OCI-LY7 (cell line): ENCODE data around the gene HCFC1R1.

ENCODE experiments used
- EZH2phosphoT487 ChIP-seq: fragments of 200-600 bp; sonication (generic); IDR thresholded peaks from 2 replicates; pipeline ENCODE4 v1.6.1; 2018; ENCODE audit warnings: low read depth, borderline replicate concordance, mild to moderate bottlenecking, mixed run types, antibody characterized with exemption, low read length, moderate library complexity, mixed read lengths
- TF ChIP-seq, protein P1 (sequence below): fragments of 200-600 bp; sonication (generic); conservative IDR thresholded peaks from 2 replicates; pipeline ENCODE4 v1.5.1; 2014; ENCODE audit warnings: mild to moderate bottlenecking, antibody characterized with exemption, low read length, moderate library complexity, mixed read lengths

DNA sequence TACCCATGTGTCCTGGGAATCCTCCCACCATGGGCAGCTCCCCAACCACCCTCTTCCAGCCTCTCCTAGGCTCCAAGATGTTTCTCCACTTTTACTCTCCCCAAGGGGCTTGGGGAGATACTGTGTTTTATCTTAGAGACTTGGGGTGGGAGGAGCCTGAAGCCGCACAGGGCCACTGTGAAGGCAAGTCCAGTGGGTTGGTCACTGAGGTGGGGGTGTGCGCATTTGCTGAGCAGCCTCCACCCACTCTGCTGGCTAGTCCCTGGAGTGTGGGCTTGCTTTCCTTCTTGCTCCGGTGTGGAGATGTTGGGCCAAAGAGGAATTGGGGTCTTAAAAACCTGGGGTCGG, 15.1 kb downstream of the HCFC1R1 start:
- no peak for TF ChIP-seq EZH2phosphoT487
- TF ChIP-seq, protein P1, sequence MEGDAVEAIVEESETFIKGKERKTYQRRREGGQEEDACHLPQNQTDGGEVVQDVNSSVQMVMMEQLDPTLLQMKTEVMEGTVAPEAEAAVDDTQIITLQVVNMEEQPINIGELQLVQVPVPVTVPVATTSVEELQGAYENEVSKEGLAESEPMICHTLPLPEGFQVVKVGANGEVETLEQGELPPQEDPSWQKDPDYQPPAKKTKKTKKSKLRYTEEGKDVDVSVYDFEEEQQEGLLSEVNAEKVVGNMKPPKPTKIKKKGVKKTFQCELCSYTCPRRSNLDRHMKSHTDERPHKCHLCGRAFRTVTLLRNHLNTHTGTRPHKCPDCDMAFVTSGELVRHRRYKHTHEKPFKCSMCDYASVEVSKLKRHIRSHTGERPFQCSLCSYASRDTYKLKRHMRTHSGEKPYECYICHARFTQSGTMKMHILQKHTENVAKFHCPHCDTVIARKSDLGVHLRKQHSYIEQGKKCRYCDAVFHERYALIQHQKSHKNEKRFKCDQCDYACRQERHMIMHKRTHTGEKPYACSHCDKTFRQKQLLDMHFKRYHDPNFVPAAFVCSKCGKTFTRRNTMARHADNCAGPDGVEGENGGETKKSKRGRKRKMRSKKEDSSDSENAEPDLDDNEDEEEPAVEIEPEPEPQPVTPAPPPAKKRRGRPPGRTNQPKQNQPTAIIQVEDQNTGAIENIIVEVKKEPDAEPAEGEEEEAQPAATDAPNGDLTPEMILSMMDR: no peak
